ENCODE measurements around the gene RAP1A.
"Not testable (repeated sequence)": the region's sequence is repeated elsewhere in the genome, so short reads cannot be mapped to it uniquely, and the experiment has no call there.

The RAP1A gene

GRCh38 chr1:111599781-111600693 is 19.6 kb upstream of the RAP1A start:
- no peak for DNase-seq

DNA sequence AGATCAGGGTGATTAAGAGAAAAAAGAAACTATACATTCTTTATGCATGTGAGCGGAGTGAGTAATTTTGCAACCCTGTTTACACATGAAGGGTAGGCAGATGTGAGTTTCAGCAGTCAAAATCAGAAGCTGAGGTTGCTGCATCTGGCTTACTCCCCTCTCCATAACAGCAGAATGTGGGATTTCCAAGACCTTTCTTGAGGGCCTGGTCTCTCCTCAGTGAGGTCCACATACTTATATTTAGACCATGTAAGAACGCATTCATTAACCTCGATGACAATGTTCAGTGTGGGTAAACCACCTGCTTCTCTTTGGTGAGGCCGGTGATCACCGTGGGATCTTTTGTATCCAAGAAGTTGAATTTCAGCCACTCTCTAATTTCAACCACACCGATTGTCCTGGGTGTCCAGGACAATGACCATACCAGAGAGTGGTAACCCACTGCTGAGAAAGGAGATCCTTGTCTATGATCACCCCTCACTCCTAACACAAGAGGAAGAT is 18.7 kb upstream of the RAP1A start:
- no peak for DNase-seq

DNA sequence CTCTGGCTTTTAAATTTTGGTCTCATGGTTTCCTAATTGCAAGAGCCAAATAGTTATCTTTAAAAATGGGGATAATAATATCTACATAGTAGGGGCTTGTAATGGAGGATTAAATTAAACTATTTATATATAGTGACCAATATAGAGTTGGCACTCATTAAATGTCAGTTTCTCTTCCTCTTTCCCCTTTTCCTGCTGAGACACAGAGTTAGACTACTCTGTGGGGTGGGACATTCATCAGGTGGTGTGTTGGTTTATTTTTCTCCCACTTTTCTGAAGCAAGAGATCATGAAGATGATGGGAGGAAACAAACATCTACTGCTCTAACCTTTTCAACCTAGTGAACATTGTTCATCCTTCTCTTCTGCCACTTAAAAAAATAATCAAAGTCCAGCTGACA is 17.3 kb upstream of the RAP1A start:
- DNase-seq = peak; percentile 50

- DNase-seq = no peak
Observed at GRCh38 chr1:111602974-111603373, 16.6 kb upstream of the RAP1A start.

GRCh38 chr1:111603979-111604378 is 15.6 kb upstream of the RAP1A start:
- peak; percentile 90 for DNase-seq

DNA sequence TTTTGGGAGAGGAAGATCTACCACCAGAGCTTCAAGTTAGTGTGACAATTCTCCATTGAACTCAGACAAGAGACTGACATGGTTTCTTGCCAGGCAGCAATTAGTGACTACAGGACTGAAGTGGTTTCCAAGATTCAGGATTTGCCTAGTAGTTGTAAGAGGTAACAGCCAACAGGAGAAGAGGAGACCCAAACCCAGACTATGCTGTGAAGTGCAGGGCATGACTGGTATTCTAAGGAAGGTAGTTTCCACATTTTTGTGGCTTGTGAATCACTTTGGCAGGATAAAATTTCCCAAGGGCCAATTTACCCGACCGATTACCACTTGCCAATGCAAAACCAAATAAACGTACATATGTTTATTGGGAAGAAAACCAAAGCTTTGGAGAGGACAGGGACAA is 14.7 kb upstream of the RAP1A start:
- DNase-seq = no peak

DNA sequence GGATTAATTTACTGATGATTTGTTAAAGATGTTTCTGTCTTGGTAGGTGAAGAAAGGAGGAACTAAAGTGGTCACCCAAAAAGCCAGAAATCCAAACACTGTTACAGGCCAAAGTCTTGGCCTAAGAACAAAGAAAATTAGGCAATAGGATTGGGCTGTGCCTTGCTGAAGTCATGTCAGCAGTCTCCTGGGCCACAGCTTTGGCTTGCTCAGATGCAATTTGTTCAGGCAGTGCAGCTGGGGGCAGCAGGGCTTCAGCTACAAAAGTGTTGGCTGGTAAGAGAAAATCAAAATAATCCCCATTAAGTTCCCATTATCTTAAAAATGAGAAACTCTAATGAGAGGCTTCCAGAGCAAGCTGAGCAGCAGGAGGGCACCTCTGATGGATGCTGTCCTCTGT is 14.0 kb upstream of the RAP1A start:
- no peak for DNase-seq

- not testable (repeated sequence) for DNase-seq
Observed at GRCh38 chr1:111606457-111607215, 13.0 kb upstream of the RAP1A start.

DNA sequence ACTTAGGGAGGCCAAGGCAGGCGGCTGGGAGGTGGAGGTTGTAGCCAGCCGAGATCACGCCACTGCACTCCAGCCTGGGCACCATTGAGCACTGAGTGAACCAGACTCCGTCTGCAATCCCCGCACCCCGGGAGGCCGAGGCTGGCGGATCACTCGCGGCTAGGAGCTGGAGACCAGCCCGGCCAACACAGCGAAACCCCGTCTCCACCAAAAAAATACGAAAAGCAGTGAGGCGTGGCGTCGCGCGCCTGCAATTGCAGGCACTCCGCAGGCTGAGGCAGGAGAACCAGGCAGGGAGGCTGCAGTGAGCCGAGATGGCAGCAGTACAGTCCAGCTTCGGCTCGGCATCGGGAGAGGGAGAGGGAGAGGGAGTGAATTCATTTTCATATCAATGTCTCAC is 11.1 kb upstream of the RAP1A start:
- not testable (repeated sequence) for DNase-seq

DNA sequence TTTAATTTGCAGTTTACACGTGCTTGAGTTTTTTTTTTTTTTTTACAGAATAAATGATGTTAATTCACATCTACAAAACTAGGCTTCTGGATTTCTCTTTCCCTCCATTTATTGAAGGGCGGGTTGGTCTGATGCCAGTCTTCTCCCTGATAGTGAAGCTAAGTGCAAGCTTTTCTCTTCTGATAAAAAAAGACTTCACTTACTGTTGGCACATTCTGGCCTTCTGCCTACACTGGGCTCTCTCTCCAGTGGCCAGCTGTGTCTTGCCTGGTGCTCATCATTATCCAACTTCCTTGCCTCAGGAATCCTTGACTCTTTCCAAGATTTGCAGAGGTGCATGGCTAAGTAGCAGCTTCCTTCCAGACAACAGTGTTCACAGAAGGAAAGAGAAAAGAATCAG is 7.6 kb upstream of the RAP1A start:
- no peak for DNase-seq

- peak; percentile 27 for DNase-seq
Observed at GRCh38 chr1:111615870-111616715, 3.5 kb upstream of the RAP1A start.

GRCh38 chr1:111618081-111618480 is 1.5 kb upstream of the RAP1A start:
- no peak for DNase-seq

DNA sequence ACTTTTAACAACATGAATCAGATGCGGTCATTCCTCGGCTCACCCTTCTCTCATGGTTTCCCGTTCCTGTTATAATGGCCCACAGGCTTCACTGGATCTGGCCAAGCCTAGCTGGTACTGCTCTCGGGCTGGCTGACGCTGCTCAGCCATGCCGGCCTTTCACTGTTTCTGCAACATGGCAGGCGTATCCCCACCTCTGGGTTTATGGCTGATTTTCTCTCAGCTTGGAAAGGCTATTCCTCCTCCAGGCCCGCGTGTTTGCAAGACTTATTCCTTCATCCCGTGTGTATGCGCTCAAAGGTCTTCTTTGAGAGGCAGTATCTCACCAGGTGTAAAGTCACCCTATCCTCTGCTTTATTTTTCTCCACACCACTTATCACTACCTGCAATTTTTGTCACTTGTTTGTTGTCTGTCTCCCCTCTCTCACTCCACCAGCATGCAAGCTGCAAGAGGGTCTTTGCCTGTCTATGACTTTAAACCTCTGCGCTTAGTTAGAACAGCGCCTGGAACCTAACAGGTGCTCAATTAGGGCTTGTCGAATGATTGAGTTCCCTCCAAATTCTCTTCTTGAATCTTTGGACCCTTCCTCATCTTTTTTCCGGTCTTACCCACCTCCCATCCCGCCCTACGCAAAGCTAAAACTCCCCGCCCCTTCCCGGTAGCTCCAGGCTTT is 491 bp upstream of the RAP1A start:
- DNase-seq = no peak

GRCh38 chr1:111620441-111620971 is 917 bp downstream of the RAP1A start:
- no peak for DNase-seq

- no peak for DNase-seq
Observed at GRCh38 chr1:111621050-111621449, 1.5 kb downstream of the RAP1A start.

DNA sequence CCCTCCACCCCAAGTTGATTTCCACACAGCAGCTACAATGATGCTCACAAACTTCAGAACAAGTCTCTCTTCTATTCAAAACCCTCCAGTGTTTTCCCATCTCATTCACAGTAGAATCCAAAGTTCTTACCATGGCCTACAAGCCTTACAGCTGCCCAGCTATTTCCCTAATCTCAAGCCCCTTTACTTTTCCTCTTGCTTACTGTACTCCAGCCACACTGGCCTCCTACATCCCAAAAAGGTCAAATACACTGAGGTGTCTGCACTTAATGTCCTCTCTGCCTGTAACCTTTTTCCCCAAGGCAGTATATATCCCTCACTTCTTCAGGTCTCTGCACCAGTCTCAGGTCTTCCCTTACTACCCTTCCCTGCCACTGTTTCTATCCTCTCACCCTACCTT is 2.6 kb downstream of the RAP1A start:
- no peak for DNase-seq

DNA sequence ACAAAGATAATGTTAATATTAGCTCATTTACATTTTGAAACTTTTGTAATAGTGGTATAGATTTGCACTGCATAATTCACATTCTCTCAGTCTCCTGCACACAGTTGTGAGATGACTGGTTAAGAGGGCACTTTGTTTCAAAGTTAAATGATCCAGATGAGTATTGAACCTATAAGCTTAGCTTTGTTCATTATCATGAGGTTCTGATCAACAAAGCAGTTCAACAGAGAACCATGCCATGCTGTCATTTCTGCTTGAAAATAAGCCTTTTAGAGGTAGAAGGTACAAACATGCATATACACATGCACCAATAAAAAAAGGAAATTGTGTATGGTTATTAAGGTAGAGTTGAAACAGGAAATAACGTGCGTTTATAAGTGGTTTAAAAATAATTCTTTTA is 4.8 kb downstream of the RAP1A start:
- no peak for DNase-seq

DNA sequence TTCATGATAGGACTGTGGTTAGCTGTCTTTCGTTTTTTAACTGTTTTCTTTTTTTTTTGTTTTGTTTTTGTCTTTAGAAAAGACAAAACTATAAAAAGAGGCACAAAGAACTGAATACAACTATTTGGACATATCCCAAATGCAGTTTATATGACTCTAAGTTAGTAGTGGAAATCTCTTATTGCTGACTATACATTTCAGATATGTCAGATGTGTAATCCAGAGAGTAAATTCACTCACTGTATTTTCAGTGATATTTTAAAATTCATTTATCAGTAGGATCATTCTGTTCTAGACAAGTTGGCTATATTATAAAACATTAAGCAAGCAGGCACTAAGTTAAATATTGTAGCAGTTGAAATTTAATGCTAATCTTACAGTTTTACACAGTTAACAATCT is 5.7 kb downstream of the RAP1A start:
- DNase-seq = no peak

DNA sequence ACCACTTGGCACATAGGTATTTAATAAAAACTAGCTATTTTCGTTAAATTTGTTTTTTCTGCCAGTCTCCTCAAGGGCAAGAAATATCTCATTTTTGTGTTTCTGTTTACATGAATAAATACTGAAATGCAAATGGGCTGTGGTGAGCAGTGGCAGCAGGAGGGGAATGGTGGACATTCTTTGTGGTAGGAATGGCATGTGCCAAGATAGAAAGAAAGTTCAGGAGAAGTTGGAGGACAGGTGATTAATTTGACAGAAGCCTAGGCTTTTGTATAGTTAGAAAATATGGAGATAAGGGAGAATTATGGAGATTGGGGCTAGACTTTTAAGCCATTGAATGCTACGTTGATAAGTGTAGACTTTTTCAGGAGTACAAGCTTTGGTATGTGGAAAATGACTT is 8.6 kb downstream of the RAP1A start:
- DNase-seq = no peak

DNA sequence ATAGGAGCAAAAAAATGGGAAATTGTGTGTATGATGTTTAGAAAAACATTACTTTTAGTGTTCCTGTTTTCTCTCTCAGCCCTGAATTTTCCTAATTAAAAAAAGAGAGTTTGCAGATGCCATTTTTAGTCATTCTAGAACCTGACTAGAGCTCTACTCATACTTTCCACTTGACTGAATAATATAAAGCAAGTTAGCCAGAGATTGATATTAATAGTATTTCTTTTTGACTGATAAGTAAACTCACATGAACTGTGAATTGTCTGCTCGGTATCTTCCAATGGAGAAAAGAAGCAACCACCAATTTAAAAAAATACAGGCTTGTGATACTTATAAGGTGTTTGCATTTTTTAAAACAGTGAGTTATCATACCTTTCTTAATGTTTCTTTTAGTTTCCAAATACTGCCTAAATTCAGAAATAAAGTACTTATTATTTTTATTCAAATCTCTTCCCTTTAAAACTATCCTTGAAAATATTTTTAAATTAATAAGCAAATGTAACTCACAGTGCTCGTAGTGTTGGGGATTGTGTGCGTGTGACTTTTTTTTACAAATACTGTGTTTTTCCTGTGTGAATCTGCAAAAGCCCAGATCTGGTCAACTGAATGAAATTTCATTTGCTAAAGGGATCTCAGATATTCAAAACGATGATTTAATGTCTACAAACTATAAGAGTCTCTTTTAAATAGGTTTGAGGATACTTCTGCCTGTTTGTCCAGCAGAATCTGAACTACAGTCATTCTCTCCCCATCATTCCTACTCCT is 9.8 kb downstream of the RAP1A start:
- DNase-seq = no peak

- no peak for DNase-seq
Observed at GRCh38 chr1:111630567-111630966, 11.0 kb downstream of the RAP1A start.
